CD4-positive, CD25-positive, alpha-beta regulatory T cell (primary cell): Measurements from ENCODE around the gene CNNM4. TPM values are rescaled to one million over a fixed set of nuclear protein-coding genes. Genes with fewer than 3 reads are reported as not detected.

ENCODE experiments used
- ATAC-seq, 2 donors: fragments of 150-1000 bp; cut with Tn5 transposase; one replicate each; pipeline ENCODE4 v1.10.0; 2021; ENCODE audit warnings: low read depth in 2 of 2, moderate number of reproducible peaks in 2 of 2, moderate library complexity in 1 of 2
- DNase-seq, 3 donors: peaks; one replicate each; pipeline versions ENCODE4 v3.0.0 to v3.0.0-alpha.2; 2012 to 2022; ENCODE audit warnings: mixed read lengths in 1 of 3
- H3K27ac ChIP-seq: one replicate; pipeline ENCODE4 v1.7.0; 2013; ENCODE audit warnings: mild to moderate bottlenecking, low read length; ENCODE audit not compliant: insufficient read depth, poor library complexity, severe bottlenecking
- H3K27me3 ChIP-seq: one replicate; pipeline ENCODE4 v1.7.0; 2013; ENCODE audit warnings: low read length; ENCODE audit not compliant: control insufficient read depth, insufficient read depth
- H3K36me3 ChIP-seq: one replicate; pipeline ENCODE4 v1.7.0; 2013; ENCODE audit warnings: mild to moderate bottlenecking, low read length, moderate library complexity; ENCODE audit not compliant: control insufficient read depth, insufficient read depth
- H3K4me1 ChIP-seq: 2 replicates; pipeline ENCODE4 v1.7.0; 2013; ENCODE audit warnings: mild to moderate bottlenecking, low read length; ENCODE audit not compliant: insufficient read depth, control insufficient read depth, poor library complexity, severe bottlenecking
- H3K4me3 ChIP-seq: one replicate; pipeline ENCODE4 v1.7.0; 2013; ENCODE audit warnings: low read depth, mild to moderate bottlenecking, low read length, moderate library complexity
- H3K9me3 ChIP-seq, 2 experiments: 1 replicate in 1 of 2; 2 replicates in 1 of 2; pipeline ENCODE4 v1.7.0; 2013; ENCODE audit warnings: low read length in 2 of 2, mild to moderate bottlenecking in 1 of 2, moderate library complexity in 1 of 2; ENCODE audit not compliant: control insufficient read depth in 2 of 2
- H3K27ac Mint-ChIP-seq, 3 donors: one replicate each; pipeline ENCODE4 v1.8.0; 2020 to 2022; ENCODE audit warnings: mild to moderate bottlenecking in 3 of 3, mixed read lengths in 3 of 3, moderate library complexity in 2 of 3
- H3K27me3 Mint-ChIP-seq: one replicate; pipeline ENCODE4 v1.8.0; 2022; ENCODE audit warnings: mild to moderate bottlenecking, mixed read lengths
- H3K36me3 Mint-ChIP-seq: one replicate; pipeline ENCODE4 v1.8.0; 2020; ENCODE audit warnings: mixed read lengths
- H3K4me1 Mint-ChIP-seq, 4 donors: one replicate each; pipeline ENCODE4 v1.8.0; 2020 to 2022; ENCODE audit warnings: mixed read lengths in 4 of 4, mild to moderate bottlenecking in 1 of 4
- H3K4me3 Mint-ChIP-seq, 4 donors: one replicate each; pipeline ENCODE4 v1.8.0; 2020 to 2022; ENCODE audit warnings: mild to moderate bottlenecking in 4 of 4, mixed read lengths in 4 of 4, moderate library complexity in 3 of 4
- H3K9me3 Mint-ChIP-seq, 7 donors: one replicate each; pipeline ENCODE4 v1.8.0; 2020 to 2022; ENCODE audit warnings: mixed read lengths in 7 of 7, mild to moderate bottlenecking in 3 of 7, moderate library complexity in 2 of 7
- polyA plus RNA-seq, 4 donors: library from polyadenylated mRNA; unstranded; fragments of 300-500 nt; fragmentation: Illumina TruSeq; gene quantifications; one replicate each; pipeline ENCODE4 v1.2.3, GENCODE V29; 2021
- total RNA-seq: library from RNA; stranded (reverse); gene quantifications from one replicate; pipeline ENCODE4 v1.2.3, GENCODE V29; 2022

The CNNM4 gene
- total and polyA plus RNA-seq, 5 donors from 2014 or later, result 0.98 to 11.2 (median 3.1) TPM

GRCh38 chr2:96860065-96861029 is 99.6 kb downstream of the CNNM4 start:
- Histone ChIP-seq H3K4me1 (peaks cover 37% of the 10 kb centered on the region), H3K27ac (no peak overlapping the region), H3K9me3 (no peaks in the 10 kb centered on the region), H3K36me3 (peaks cover 23% of the 10 kb centered on the region), H3K4me3 (no peak overlapping the region), H3K27me3 (no peaks in the 10 kb centered on the region)
- Mint-ChIP-seq H3K36me3 (peaks cover 8% of the 10 kb centered on the region), H3K9me3 (peaks cover 0 to 1% (median 0%) of the 10 kb centered on the region in 7 donors), H3K27ac (peak overlapping the region; percentile 37 to 86 (median 80)), H3K4me3 (peak overlapping the region; percentile 46 to 99 (median 70)), H3K27me3 (no peaks in the 10 kb centered on the region), H3K4me1 (peaks cover 11 to 43% (median 21%) of the 10 kb centered on the region in 4 donors)
- peak in 1 of 3 donors; percentile 40 for DNase-seq
- no peak for ATAC-seq

GRCh38 chr2:96861074-96861473 is 100.4 kb downstream of the CNNM4 start:
- no peak for DNase-seq
- peaks cover 23% of the 10 kb centered on the region for H3K36me3 ChIP-seq
- peaks cover 8% of the 10 kb centered on the region for H3K36me3 Mint-ChIP-seq
- H3K27me3 ChIP-seq, result no peaks in the 10 kb centered on the region
- no peak overlapping the region for H3K27ac ChIP-seq
- peaks cover 35% of the 10 kb centered on the region for H3K4me1 ChIP-seq
- H3K27ac Mint-ChIP-seq, result no peak overlapping the region
- no peak overlapping the region for H3K4me3 ChIP-seq
- peak overlapping the region in 1 of 4 donors; percentile 59 for H3K4me3 Mint-ChIP-seq
- H3K9me3 Mint-ChIP-seq, result peaks cover 0 to 1% (median 0%) of the 10 kb centered on the region in 7 donors
- no peaks in the 10 kb centered on the region for H3K27me3 Mint-ChIP-seq
- no peak for ATAC-seq
- no peaks in the 10 kb centered on the region for H3K9me3 ChIP-seq
- H3K4me1 Mint-ChIP-seq, result peaks cover 11 to 42% (median 20%) of the 10 kb centered on the region in 4 donors

Other genes with a start within 250 kb of the CNNM4 start
- gene ARID5A, start 224.2 kb upstream of the CNNM4 start, total RNA-seq, result 180 TPM
- gene ARID5A, start 224.2 kb upstream of the CNNM4 start, polyA plus RNA-seq, result 10 to 100 TPM; 63.5 to 85.6 (median 73.6) TPM
- 55.6 TPM for gene KANSL3, start 122.6 kb upstream of the CNNM4 start, total RNA-seq
- gene KANSL3, start 122.6 kb upstream of the CNNM4 start, polyA plus RNA-seq, result 10 to 100 TPM; 11.2 to 17.9 (median 13.6) TPM
- not detected for gene FER1L5, start 118.1 kb upstream of the CNNM4 start, total RNA-seq
- under 1 TPM in 2 of 4 donors, not detected in 2; 0.03 TPM for gene FER1L5, start 118.1 kb upstream of the CNNM4 start, polyA plus RNA-seq
- 5.4 TPM for gene LMAN2L, start 20.8 kb upstream of the CNNM4 start, total RNA-seq
- 10 to 100 TPM; 17.8 to 22.7 (median 20.3) TPM for gene LMAN2L, start 20.8 kb upstream of the CNNM4 start, polyA plus RNA-seq
- 33.1 TPM for gene CNNM3, start 55.4 kb downstream of the CNNM4 start, total RNA-seq
- gene CNNM3, start 55.4 kb downstream of the CNNM4 start, polyA plus RNA-seq, result 10 to 100 TPM in 2 of 4 donors, 1 to 10 TPM in 2; 4.9 to 14.0 (median 7.9) TPM
- gene ANKRD23, start 83.1 kb downstream of the CNNM4 start, total RNA-seq, result 16.4 TPM
- 1 to 10 TPM in 1 of 4 donors, under 1 TPM in 3; 0.68 to 1.1 (median 0.90) TPM for gene ANKRD23, start 83.1 kb downstream of the CNNM4 start, polyA plus RNA-seq
- gene ANKRD39, start 97.1 kb downstream of the CNNM4 start, total RNA-seq, result 31.9 TPM
- 10 to 100 TPM; 30.2 to 44.4 (median 37.6) TPM for gene ANKRD39, start 97.1 kb downstream of the CNNM4 start, polyA plus RNA-seq
- 23.3 TPM for gene SEMA4C, start 109.2 kb downstream of the CNNM4 start, total RNA-seq
- gene SEMA4C, start 109.2 kb downstream of the CNNM4 start, polyA plus RNA-seq, result 1 to 10 TPM; 1.3 to 3.1 (median 2.2) TPM
- gene FAM178B, start 225.7 kb downstream of the CNNM4 start, total RNA-seq, result not detected
- under 1 TPM in 2 of 4 donors, not detected in 2; 0.06 to 0.59 TPM for gene FAM178B, start 225.7 kb downstream of the CNNM4 start, polyA plus RNA-seq